Coronary artery (tissue), 2 donors: ENCODE measurements around the gene ALKBH8.

Experiments used
- DNase-seq: peaks from one replicate; pipeline ENCODE4 v3.0.0-alpha.2; 2017; ENCODE audit warnings: low spot score
- H3K27ac ChIP-seq, 2 donors: fragments of 200-600 bp; sonication (generic); one replicate each; pipeline ENCODE4 v1.5.1; 2016 to 2019
- H3K4me3 ChIP-seq: fragments of 200-600 bp; sonication (generic); 2 replicates; pipeline ENCODE4 v1.5.1; 2016; ENCODE audit warnings: mild to moderate bottlenecking, moderate library complexity
- TF ChIP-seq, protein P1 (sequence below): fragments of 200-600 bp; sonication (generic); IDR thresholded peaks from one replicate; pipeline ENCODE4 v1.5.1; 2019; ENCODE audit warnings: antibody characterized with exemption

Gene ALKBH8, protein sequence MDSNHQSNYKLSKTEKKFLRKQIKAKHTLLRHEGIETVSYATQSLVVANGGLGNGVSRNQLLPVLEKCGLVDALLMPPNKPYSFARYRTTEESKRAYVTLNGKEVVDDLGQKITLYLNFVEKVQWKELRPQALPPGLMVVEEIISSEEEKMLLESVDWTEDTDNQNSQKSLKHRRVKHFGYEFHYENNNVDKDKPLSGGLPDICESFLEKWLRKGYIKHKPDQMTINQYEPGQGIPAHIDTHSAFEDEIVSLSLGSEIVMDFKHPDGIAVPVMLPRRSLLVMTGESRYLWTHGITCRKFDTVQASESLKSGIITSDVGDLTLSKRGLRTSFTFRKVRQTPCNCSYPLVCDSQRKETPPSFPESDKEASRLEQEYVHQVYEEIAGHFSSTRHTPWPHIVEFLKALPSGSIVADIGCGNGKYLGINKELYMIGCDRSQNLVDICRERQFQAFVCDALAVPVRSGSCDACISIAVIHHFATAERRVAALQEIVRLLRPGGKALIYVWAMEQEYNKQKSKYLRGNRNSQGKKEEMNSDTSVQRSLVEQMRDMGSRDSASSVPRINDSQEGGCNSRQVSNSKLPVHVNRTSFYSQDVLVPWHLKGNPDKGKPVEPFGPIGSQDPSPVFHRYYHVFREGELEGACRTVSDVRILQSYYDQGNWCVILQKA

DNA sequence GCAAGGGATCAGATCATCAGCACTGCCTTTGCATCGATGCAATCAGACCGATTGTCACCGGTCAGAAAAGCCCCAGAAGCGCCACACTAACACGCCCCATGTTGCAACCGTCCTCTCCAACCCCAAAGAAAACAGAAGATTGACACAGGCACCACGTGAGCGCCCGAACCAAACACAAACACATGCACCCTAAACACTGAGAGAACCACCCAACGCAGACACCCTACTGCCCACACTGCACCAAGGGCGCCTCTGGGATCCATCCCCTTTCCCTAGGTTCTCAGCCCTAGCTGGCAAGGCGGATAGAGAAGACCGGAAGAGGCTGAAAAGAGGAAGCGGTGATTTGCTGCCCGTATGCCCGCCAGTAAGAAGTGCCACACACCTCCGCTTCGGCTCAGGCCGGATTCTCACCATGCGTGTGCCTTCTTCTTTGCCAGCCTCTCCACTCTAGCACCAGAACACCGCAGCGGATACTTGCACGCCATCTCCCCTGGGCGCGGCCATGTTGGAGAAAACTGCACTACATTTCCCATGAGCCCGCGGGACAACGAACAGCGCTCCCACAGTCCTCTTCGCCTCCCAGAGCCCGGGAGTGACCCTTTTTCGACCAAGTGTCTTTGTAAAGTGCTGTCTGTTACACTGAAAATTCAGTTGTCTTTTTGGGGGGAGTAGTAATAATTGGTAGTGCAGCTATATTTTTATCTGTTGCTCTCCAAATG, at the start of gene ALKBH8:
TSS of gene ALKBH8 (minus strand) at position 517 of the 719 bp plus-strand sequence. CDS start 4,842 bp downstream, outside the sequence.
- Histone ChIP-seq H3K4me3 (peak within 1 kb of the TSS; percentile 69), H3K27ac (peak within 1 kb of the TSS; percentile 60 to 72)
- peak; percentile 76 for DNase-seq
- TF ChIP-seq, protein P1, sequence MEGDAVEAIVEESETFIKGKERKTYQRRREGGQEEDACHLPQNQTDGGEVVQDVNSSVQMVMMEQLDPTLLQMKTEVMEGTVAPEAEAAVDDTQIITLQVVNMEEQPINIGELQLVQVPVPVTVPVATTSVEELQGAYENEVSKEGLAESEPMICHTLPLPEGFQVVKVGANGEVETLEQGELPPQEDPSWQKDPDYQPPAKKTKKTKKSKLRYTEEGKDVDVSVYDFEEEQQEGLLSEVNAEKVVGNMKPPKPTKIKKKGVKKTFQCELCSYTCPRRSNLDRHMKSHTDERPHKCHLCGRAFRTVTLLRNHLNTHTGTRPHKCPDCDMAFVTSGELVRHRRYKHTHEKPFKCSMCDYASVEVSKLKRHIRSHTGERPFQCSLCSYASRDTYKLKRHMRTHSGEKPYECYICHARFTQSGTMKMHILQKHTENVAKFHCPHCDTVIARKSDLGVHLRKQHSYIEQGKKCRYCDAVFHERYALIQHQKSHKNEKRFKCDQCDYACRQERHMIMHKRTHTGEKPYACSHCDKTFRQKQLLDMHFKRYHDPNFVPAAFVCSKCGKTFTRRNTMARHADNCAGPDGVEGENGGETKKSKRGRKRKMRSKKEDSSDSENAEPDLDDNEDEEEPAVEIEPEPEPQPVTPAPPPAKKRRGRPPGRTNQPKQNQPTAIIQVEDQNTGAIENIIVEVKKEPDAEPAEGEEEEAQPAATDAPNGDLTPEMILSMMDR: no peak

DNA sequence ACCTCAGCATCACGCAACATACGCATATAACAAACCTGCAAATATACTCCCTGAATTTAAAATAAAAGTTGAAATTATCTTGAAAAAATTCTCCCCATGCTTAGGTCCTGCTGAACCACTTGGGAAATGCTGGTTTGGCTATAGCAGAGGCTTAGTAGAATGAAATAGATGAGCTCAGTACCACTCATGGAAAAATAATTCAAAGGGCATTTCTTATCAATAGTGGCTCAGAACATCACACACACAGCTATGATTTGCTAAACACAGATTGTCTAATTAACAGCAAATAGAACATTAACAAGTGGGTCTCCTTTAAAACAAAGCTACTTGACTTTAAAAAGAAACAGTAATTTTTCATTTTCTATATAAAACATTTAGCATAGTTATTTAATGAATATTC, 46.9 kb upstream of the ALKBH8 start:
- no peak for DNase-seq
- Histone ChIP-seq H3K4me3 (no peak overlapping the region), H3K27ac (no peak overlapping the region)
- TF ChIP-seq, protein P1: no peak

DNA sequence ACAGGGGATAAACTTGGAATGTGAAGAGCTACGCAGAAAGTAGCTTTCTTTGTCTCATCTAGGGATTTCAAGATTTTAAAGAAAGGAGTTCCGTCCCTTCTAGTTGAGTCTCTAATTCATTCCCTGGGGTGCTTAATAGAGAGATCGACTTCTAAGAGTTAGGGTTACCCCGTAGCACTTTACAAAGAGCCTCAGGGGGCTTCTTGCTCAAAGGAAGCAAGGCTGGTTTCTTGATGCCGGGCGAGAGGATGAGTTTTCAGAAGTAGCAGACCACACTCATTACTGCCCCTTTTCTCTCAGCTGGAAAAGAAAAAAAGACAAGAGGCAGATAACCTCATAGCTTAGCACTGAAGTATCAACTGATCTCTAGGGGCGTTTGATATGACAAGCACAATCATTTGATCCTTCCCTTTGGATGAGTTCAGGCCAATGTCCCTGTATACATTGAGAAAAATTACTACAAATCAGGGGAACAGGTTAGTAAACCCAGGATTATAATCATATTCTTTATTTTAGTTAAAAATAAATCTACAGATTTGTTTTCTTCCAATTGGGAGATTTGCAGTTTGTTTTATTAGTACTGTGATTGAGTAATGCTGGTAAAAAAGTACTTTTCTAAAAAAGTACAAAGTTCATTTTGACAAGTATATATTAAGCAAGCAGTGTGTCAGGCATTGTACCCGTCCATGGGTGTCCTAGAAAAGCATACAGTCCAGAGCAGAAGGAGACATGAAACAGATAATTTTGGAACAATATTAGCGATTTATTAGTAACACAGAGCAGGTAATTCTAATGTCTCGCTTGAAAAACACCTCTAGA, 44.1 kb upstream of the ALKBH8 start:
- Histone ChIP-seq H3K27ac (no peak overlapping the region), H3K4me3 (no peak overlapping the region)
- TF ChIP-seq, protein P1: no peak
- no peak for DNase-seq

DNA sequence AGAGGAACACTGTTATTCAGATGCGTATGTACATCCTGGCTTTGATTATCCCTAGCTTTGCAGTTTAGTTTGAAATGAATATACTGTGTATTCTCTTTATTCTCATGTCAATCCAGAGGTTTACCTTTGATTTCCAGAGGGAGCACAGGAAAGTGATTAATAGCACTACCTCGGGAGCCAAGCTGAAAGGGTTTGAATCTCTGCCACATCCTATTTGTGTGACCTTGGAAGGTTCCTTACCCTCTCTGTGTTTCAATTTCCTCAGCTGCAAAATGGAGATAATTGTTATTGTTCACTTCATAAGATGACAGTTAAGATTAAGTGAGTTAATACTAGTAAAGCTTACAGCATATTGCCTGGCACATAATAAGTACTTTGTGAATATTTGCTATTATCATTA, 43.3 kb upstream of the ALKBH8 start:
- H3K27ac ChIP-seq: no peak overlapping the region

DNA sequence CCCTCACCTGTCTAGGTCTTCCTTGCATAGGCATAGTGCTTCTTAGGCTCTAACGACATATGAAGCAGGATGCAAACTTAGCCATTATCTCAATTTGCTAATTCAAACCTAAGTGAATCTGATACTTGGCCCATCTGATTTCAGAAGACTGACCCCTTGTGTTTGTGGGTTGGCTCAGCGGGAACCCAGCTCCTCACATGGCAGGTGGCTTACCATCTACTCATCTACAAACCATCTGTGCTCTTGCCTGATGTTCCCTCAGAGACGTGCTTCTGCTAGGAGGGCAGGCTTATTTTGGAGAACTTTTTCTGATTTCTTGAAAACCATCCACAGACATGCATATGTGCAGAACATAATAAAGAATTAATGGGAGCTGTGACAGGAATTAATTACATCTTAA, 40.6 kb upstream of the ALKBH8 start:
- DNase-seq: no peak
- TF ChIP-seq, protein P1: no peak
- H3K4me3 ChIP-seq: no peak overlapping the region
- H3K27ac ChIP-seq: no peak overlapping the region

More for the DNA sequence above, 43.3 kb upstream of the ALKBH8 start:
- H3K4me3 ChIP-seq: no peak overlapping the region
- TF ChIP-seq, protein P1: no peak
- DNase-seq: no peak
